Neural progenitor cell (in vitro differentiated cells): Measurements from ENCODE around the gene HIVEP2. TPM values are rescaled to one million over a fixed set of nuclear protein-coding genes. Genes with fewer than 3 reads are reported as not detected.

ENCODE experiments used
- DNase-seq: peaks from one replicate; pipeline ENCODE4 v3.0.0-alpha.2; 2016; ENCODE audit warnings: low spot score
- H2AFZ ChIP-seq: fragments of 200-600 bp; sonication (generic); replicated peaks from 2 replicates; pipeline ENCODE4 v1.6.1; 2016; ENCODE audit warnings: antibody characterized with exemption
- H3F3A ChIP-seq: fragments of 200-600 bp; sonication (generic); 2 replicates; pipeline ENCODE4 v1.6.1; 2016; ENCODE audit warnings: antibody characterized with exemption, low read depth
- H3K27ac ChIP-seq: fragments of 200-600 bp; sonication (generic); 2 replicates; pipeline ENCODE4 v1.5.1; 2016; ENCODE audit warnings: mild to moderate bottlenecking
- H3K27me3 ChIP-seq: fragments of 200-600 bp; sonication (generic); 2 replicates; pipeline ENCODE4 v1.6.1; 2016; ENCODE audit warnings: mild to moderate bottlenecking, moderate library complexity
- H3K36me3 ChIP-seq: fragments of 200-600 bp; sonication (generic); 2 replicates; pipeline ENCODE4 v1.5.1; 2016
- H3K4me1 ChIP-seq: fragments of 200-600 bp; sonication (generic); 2 replicates; pipeline ENCODE4 v1.6.1; 2016; ENCODE audit warnings: mixed run types
- H3K4me2 ChIP-seq: fragments of 200-600 bp; sonication (generic); 2 replicates; pipeline ENCODE4 v1.6.1; 2016
- H3K4me3 ChIP-seq: fragments of 200-600 bp; sonication (generic); 2 replicates; pipeline ENCODE4 v1.5.1; 2016
- H3K79me2 ChIP-seq: fragments of 200-600 bp; sonication (generic); 2 replicates; pipeline ENCODE4 v1.6.1; 2016; ENCODE audit warnings: low read depth
- H3K9ac ChIP-seq: fragments of 200-600 bp; sonication (generic); 2 replicates; pipeline ENCODE4 v1.6.1; 2016
- H3K9me3 ChIP-seq: fragments of 200-600 bp; sonication (generic); 2 replicates; pipeline ENCODE4 v1.5.1; 2016; ENCODE audit warnings: low read depth
- H4K20me1 ChIP-seq: fragments of 200-600 bp; sonication (generic); 2 replicates; pipeline ENCODE4 v1.6.1; 2016; ENCODE audit warnings: low read depth
- H3K27ac Mint-ChIP-seq: 3 replicates; pipeline ENCODE4 v1.8.0; 2021; ENCODE audit warnings: mixed read lengths
- H3K27me3 Mint-ChIP-seq: 2 replicates; pipeline ENCODE4 v1.8.0; 2022; ENCODE audit warnings: low read depth, mild to moderate bottlenecking, inconsistent platforms, moderate library complexity, mixed read lengths; ENCODE audit not compliant: insufficient read depth
- H3K36me3 Mint-ChIP-seq: 3 replicates; pipeline ENCODE4 v1.8.0; 2021; ENCODE audit warnings: mixed read lengths
- H3K4me1 Mint-ChIP-seq: 3 replicates; pipeline ENCODE4 v1.8.0; 2021; ENCODE audit warnings: mixed read lengths
- H3K4me3 Mint-ChIP-seq: 3 replicates; pipeline ENCODE4 v1.8.0; 2021; ENCODE audit warnings: mild to moderate bottlenecking, moderate library complexity, mixed read lengths
- H3K9me3 Mint-ChIP-seq: 3 replicates; pipeline ENCODE4 v1.8.0; 2020; ENCODE audit warnings: mixed read lengths
- EZH2 ChIP-seq: fragments of 200-600 bp; sonication (generic); IDR thresholded peaks from 2 replicates; pipeline ENCODE4 v1.6.1; 2017; ENCODE audit warnings: antibody characterized with exemption, mild to moderate bottlenecking, moderate library complexity
- EZH2phosphoT487 ChIP-seq: fragments of 200-600 bp; sonication (generic); IDR thresholded peaks from 2 replicates; pipeline ENCODE4 v1.6.1; 2017; ENCODE audit warnings: antibody characterized with exemption
- total RNA-seq: library from RNA; depleted of rRNA; stranded (reverse); fragments of >200 nt; gene quantifications from 2 replicates; pipeline ENCODE4 v1.2.3, GENCODE V29; 2015; ENCODE audit warnings: low replicate concordance
- TF ChIP-seq, protein P1 (sequence below): fragments of 200-600 bp; sonication (generic); IDR thresholded peaks from 2 replicates; pipeline ENCODE4 v1.5.1; 2017; ENCODE audit warnings: antibody characterized with exemption, mild to moderate bottlenecking

The HIVEP2 gene
- total RNA-seq, 1 donor from 2014 or later, result 2.1 TPM

DNA sequence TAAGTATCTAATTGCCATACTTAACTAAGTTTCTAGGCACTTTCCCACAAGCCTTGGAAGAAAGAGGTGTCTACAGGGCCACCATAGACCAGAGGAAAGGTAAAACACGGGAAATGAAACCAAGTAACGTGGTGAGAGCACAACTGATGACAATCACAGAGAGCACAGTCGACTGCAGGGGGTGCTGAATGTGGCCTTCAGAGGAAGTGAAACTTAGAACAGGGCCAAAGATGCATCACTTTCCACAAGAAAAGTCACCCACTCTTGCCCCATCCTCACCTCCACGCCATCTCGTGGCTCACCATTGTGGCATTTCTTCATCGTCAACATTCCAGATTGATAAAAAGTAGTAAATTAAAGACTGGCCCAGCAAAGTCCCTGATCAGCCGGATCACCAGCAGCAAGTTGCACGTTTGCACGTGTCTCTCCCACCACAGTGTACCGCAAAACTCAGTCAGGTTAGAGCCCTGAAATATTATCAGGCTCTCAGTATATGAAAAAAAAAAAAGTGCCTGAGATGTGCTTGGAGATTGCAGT lies 31.4 kb downstream of the HIVEP2 start:
- no peak overlapping the region for H3K27ac ChIP-seq
- Mint-ChIP-seq H3K27me3 (no peaks in the 10 kb centered on the region), H3K27ac (no peak overlapping the region), H3K4me3 (no peak overlapping the region), H3K4me1 (peaks cover 4% of the 10 kb centered on the region), H3K9me3 (no peaks in the 10 kb centered on the region), H3K36me3 (no peaks in the 10 kb centered on the region)
- H3K27me3 ChIP-seq, result no peaks in the 10 kb centered on the region
- no peaks in the 10 kb centered on the region for H3K9me3 ChIP-seq
- H3K9ac ChIP-seq, result no peak overlapping the region
- no peak for DNase-seq
- H3K79me2 ChIP-seq, result no peaks in the 10 kb centered on the region
- H4K20me1 ChIP-seq, result no peaks in the 10 kb centered on the region
- H3F3A ChIP-seq, result no peaks in the 10 kb centered on the region
- no peaks in the 10 kb centered on the region for H3K4me1 ChIP-seq
- H3K4me3 ChIP-seq, result no peak overlapping the region
- TF ChIP-seq EZH2, result no peak
- TF ChIP-seq, protein P1, sequence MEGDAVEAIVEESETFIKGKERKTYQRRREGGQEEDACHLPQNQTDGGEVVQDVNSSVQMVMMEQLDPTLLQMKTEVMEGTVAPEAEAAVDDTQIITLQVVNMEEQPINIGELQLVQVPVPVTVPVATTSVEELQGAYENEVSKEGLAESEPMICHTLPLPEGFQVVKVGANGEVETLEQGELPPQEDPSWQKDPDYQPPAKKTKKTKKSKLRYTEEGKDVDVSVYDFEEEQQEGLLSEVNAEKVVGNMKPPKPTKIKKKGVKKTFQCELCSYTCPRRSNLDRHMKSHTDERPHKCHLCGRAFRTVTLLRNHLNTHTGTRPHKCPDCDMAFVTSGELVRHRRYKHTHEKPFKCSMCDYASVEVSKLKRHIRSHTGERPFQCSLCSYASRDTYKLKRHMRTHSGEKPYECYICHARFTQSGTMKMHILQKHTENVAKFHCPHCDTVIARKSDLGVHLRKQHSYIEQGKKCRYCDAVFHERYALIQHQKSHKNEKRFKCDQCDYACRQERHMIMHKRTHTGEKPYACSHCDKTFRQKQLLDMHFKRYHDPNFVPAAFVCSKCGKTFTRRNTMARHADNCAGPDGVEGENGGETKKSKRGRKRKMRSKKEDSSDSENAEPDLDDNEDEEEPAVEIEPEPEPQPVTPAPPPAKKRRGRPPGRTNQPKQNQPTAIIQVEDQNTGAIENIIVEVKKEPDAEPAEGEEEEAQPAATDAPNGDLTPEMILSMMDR, result no peak
- no peak for TF ChIP-seq EZH2phosphoT487
- no peak overlapping the region for H2AFZ ChIP-seq
- no peaks in the 10 kb centered on the region for H3K36me3 ChIP-seq
- no peak overlapping the region for H3K4me2 ChIP-seq

DNA sequence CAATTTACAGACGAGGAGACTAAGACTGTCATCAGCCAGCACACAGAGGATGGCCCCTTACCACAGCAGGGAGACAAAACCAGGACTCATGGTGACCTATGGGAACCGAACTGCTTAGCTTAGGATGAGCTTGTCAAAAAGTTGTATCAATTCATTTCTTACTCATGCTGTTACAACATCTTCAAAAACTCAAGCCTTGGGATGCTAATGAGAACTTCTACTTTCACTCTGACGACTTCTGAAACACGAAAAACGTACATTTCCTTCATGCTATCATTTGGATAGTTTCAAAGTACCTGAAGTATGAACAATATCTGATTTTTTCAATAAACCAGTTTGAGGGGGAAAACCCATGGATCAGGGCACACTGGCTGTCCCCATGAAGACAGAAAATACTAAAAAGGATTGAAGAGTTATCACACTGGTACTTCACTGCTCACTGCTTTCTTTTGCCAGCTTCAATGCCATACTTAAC lies 31.9 kb downstream of the HIVEP2 start:
- H3K27ac ChIP-seq, result no peak overlapping the region
- H3K4me3 Mint-ChIP-seq, result no peak overlapping the region
- H3K36me3 ChIP-seq, result no peaks in the 10 kb centered on the region
- H3K79me2 ChIP-seq, result no peaks in the 10 kb centered on the region
- no peak overlapping the region for H3K4me3 ChIP-seq
- no peaks in the 10 kb centered on the region for H3K9me3 Mint-ChIP-seq
- no peak overlapping the region for H3K9ac ChIP-seq
- no peaks in the 10 kb centered on the region for H3K4me1 ChIP-seq
- no peak overlapping the region for H3K27ac Mint-ChIP-seq
- H3K27me3 Mint-ChIP-seq, result no peaks in the 10 kb centered on the region
- TF ChIP-seq EZH2, result no peak
- TF ChIP-seq, protein P1, result no peak
- TF ChIP-seq EZH2phosphoT487, result no peak
- peaks cover 4% of the 10 kb centered on the region for H3K4me1 Mint-ChIP-seq
- H3K4me2 ChIP-seq, result no peak overlapping the region
- no peaks in the 10 kb centered on the region for H3F3A ChIP-seq
- no peaks in the 10 kb centered on the region for H3K27me3 ChIP-seq
- DNase-seq, result no peak
- H2AFZ ChIP-seq, result no peak overlapping the region
- H4K20me1 ChIP-seq, result no peaks in the 10 kb centered on the region
- H3K36me3 Mint-ChIP-seq, result no peaks in the 10 kb centered on the region
- H3K9me3 ChIP-seq, result no peaks in the 10 kb centered on the region

DNA sequence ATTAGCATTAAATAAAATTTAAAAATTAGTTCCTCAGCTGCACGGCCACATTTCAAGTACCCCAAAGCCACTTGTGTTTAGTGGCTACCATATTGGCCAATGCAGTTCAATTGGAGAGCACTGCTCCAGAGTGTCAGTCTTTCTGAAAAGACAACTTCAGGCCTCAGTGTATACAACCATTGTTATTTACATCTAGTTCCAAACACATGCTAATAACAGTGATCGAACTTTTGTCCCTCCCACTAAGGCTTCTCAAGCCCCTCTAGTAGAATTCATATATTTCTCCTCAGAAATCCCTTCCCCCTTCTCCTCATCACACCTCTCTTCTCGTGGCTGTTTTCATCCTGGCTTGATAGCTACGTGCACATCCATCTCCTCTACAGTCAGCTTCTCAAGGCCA lies 32.9 kb downstream of the HIVEP2 start:
- TF ChIP-seq, protein P1, result no peak
- no peak for TF ChIP-seq EZH2
- TF ChIP-seq EZH2phosphoT487, result no peak
- H3K4me1 ChIP-seq, result no peaks in the 10 kb centered on the region
- no peaks in the 10 kb centered on the region for H3K36me3 ChIP-seq
- H3K27ac ChIP-seq, result no peak overlapping the region
- no peak for DNase-seq
- H3K79me2 ChIP-seq, result no peaks in the 10 kb centered on the region
- H3K27ac Mint-ChIP-seq, result no peak overlapping the region
- H2AFZ ChIP-seq, result no peak overlapping the region
- no peaks in the 10 kb centered on the region for H3K27me3 ChIP-seq
- no peak overlapping the region for H3K9ac ChIP-seq
- no peaks in the 10 kb centered on the region for H4K20me1 ChIP-seq
- no peaks in the 10 kb centered on the region for H3F3A ChIP-seq
- no peak overlapping the region for H3K4me2 ChIP-seq
- no peaks in the 10 kb centered on the region for H3K27me3 Mint-ChIP-seq
- no peaks in the 10 kb centered on the region for H3K9me3 Mint-ChIP-seq
- peaks cover 4% of the 10 kb centered on the region for H3K4me1 Mint-ChIP-seq
- no peak overlapping the region for H3K4me3 ChIP-seq
- H3K9me3 ChIP-seq, result no peaks in the 10 kb centered on the region
- H3K4me3 Mint-ChIP-seq, result no peak overlapping the region
- no peaks in the 10 kb centered on the region for H3K36me3 Mint-ChIP-seq
